ENCODE results near the gene ST6GALNAC4. TPM values are rescaled to one million over a fixed set of nuclear protein-coding genes. Genes with fewer than 3 reads are reported as not detected.

ST6GALNAC4 gene
- polyA plus RNA-seq, 1 donor (not counting 4 experiments of a cell fraction or from before 2014, with no cell fraction given), result 5.8 TPM

- Histone ChIP-seq H3K9ac (ENCODE audit: control insufficient read depth, extremely low read depth, insufficient read depth, low read length) (no peak overlapping the region), H4K20me1 (ENCODE audit: control insufficient read depth, extremely low read depth, insufficient read depth, low read length) (no peaks in the 10 kb centered on the region), H3K27ac (ENCODE audit: control insufficient read depth, insufficient read depth, low read length) (no peak overlapping the region), H3K9me3 (ENCODE audit: control insufficient read depth, low read depth, low read length) (peaks cover 13% of the 10 kb centered on the region), H3K4me3 (ENCODE audit: control insufficient read depth in 2 of 3, extremely low read depth in 1 of 3, insufficient read depth in 2 of 3, low read depth in 1 of 3, low read length in 3 of 3) (no peak overlapping the region), H3K79me2 (ENCODE audit: control insufficient read depth, insufficient read depth, low read length) (peaks cover 2% of the 10 kb centered on the region), H2AFZ (ENCODE audit: control insufficient read depth, low read length) (no peak overlapping the region), H3K4me2 (ENCODE audit: control insufficient read depth, extremely low read depth, insufficient read depth, low read depth, low read length) (no peak overlapping the region), H3K4me1 (ENCODE audit: control insufficient read depth, extremely low read depth, insufficient read depth, low read length) (peaks cover 8% of the 10 kb centered on the region), H3K36me3 (ENCODE audit: control insufficient read depth in 2 of 2, extremely low read depth in 1 of 2, insufficient read depth in 2 of 2, low read length in 2 of 2) (peaks cover 25 to 26% of the 10 kb centered on the region in 2 experiments), H3K27me3 (ENCODE audit: control insufficient read depth, extremely low read depth, insufficient read depth, low read length) (no peaks in the 10 kb centered on the region), H3K9me1 (ENCODE audit: control insufficient read depth, extremely low read depth, insufficient read depth, low read length) (no peaks in the 10 kb centered on the region)
- dilution Hi-C loops (cut with MboI; ENCODE audit: extremely low pct_ligation_motif_present, low sequenced_read_pairs), result no loop called here
- DNase-seq (ENCODE audit: low read depth, low spot score), result no peak
- no peak for FAIRE-seq
- TF ChIP-seq EZH2 (IDR thresholded peaks at IDR 0.05; ENCODE audit: low read length) (no peak), CTCF (optimal IDR thresholded peaks at IDR 0.05 in 1 of 3, IDR thresholded peaks at IDR 0.05 in 1 of 3, conservative IDR thresholded peaks at IDR 0.05 in 1 of 3; ENCODE audit: extremely low read depth in 1 of 3, insufficient read depth in 2 of 3, low read length in 3 of 3) (no peak)
These were observed 20.2 kb downstream of the ST6GALNAC4 start for GRCh38 chr9:127896395-127897192.

DNA sequence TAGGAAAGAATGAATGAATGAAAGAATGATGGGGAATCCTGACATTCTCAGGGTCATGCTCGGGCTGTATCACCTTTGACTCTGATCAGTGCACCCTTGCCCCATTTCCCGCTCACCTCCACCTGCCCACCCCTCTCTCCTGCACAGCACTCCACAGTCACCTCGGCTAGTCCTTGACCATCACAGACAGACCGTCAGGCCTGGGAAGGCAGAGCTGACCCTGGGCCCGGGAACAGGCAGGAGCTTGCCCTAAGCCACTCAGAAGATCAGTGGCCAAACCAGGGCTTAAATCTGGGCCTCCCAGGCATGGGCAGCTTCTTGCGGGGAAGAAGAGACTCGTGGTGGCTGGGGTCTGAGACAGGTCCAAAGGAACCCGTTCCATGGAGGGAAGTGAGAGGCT is 21.0 kb downstream of the ST6GALNAC4 start:
- H3K27ac ChIP-seq (ENCODE audit: control insufficient read depth, insufficient read depth, low read length), result no peak overlapping the region
- no peak for DNase-seq (ENCODE audit: low read depth, low spot score)

More for the DNA sequence above, 21.0 kb downstream of the ST6GALNAC4 start:
- peaks cover 25 to 26% of the 10 kb centered on the region in 2 experiments for H3K36me3 ChIP-seq (ENCODE audit: control insufficient read depth in 2 of 2, extremely low read depth in 1 of 2, insufficient read depth in 2 of 2, low read length in 2 of 2)
- FAIRE-seq, result no peak
- H3K9ac ChIP-seq (ENCODE audit: control insufficient read depth, extremely low read depth, insufficient read depth, low read length), result no peak overlapping the region
- peaks cover 13% of the 10 kb centered on the region for H3K9me3 ChIP-seq (ENCODE audit: control insufficient read depth, low read depth, low read length)
- dilution Hi-C loops (cut with MboI; ENCODE audit: extremely low pct_ligation_motif_present, low sequenced_read_pairs), result no loop called here
- H3K4me2 ChIP-seq (ENCODE audit: control insufficient read depth, extremely low read depth, insufficient read depth, low read depth, low read length), result no peak overlapping the region
- no peak overlapping the region for H3K4me3 ChIP-seq (ENCODE audit: control insufficient read depth in 2 of 3, extremely low read depth in 1 of 3, insufficient read depth in 2 of 3, low read depth in 1 of 3, low read length in 3 of 3)
- no peaks in the 10 kb centered on the region for H3K27me3 ChIP-seq (ENCODE audit: control insufficient read depth, extremely low read depth, insufficient read depth, low read length)
- H3K4me1 ChIP-seq (ENCODE audit: control insufficient read depth, extremely low read depth, insufficient read depth, low read length), result peaks cover 8% of the 10 kb centered on the region
- no peaks in the 10 kb centered on the region for H3K9me1 ChIP-seq (ENCODE audit: control insufficient read depth, extremely low read depth, insufficient read depth, low read length)
- H4K20me1 ChIP-seq (ENCODE audit: control insufficient read depth, extremely low read depth, insufficient read depth, low read length), result no peaks in the 10 kb centered on the region
- TF ChIP-seq CTCF (optimal IDR thresholded peaks at IDR 0.05 in 1 of 3, IDR thresholded peaks at IDR 0.05 in 1 of 3, conservative IDR thresholded peaks at IDR 0.05 in 1 of 3; ENCODE audit: extremely low read depth in 1 of 3, insufficient read depth in 2 of 3, low read length in 3 of 3) (no peak), EZH2 (IDR thresholded peaks at IDR 0.05; ENCODE audit: low read length) (no peak)
- H2AFZ ChIP-seq (ENCODE audit: control insufficient read depth, low read length), result no peak overlapping the region
- H3K79me2 ChIP-seq (ENCODE audit: control insufficient read depth, insufficient read depth, low read length), result peaks cover 2% of the 10 kb centered on the region
